SK-N-SH treated with all-trans-retinoic acid at 6 μM for 48 hours (cell line): ENCODE results near the gene F7.

Experiments used
- ARNTL ChIP-seq: fragments of 450-650 bp; formaldehyde crosslinking; IDR thresholded peaks from 2 replicates; pipeline ENCODE4 v1.5.0; 2020; ENCODE audit warnings: low read depth, mild to moderate bottlenecking, moderate library complexity, borderline replicate concordance
- CREB5 ChIP-seq: fragments of 250-450 bp; sonication (Bioruptor Pico); IDR thresholded peaks from 2 replicates; pipeline ENCODE4 v1.5.1; 2020; ENCODE audit warnings: low read depth, mild to moderate bottlenecking, moderate library complexity
- CSDC2 ChIP-seq: fragments of 250-450 bp; sonication (Bioruptor Pico); IDR thresholded peaks from 2 replicates; pipeline ENCODE4 v1.5.0; 2020; ENCODE audit warnings: mild to moderate bottlenecking, moderate library complexity
- CSRNP3 ChIP-seq: fragments of 250-450 bp; sonication (Bioruptor Pico); IDR thresholded peaks from 2 replicates; pipeline ENCODE4 v1.5.1; 2021; ENCODE audit warnings: mild to moderate bottlenecking, moderate library complexity
- PATZ1 ChIP-seq: fragments of 250-450 bp; sonication (Bioruptor Pico); IDR thresholded peaks from 2 replicates; pipeline ENCODE4 v1.8.0; 2020; ENCODE audit warnings: mild to moderate bottlenecking, moderate library complexity, borderline replicate concordance
- POU6F1 ChIP-seq: fragments of 250-450 bp; sonication (Bioruptor Pico); IDR thresholded peaks from 2 replicates; pipeline ENCODE4 v1.8.0; 2021; ENCODE audit warnings: low read depth, mild to moderate bottlenecking, moderate library complexity, borderline replicate concordance
- PPARA ChIP-seq: fragments of 250-450 bp; sonication (Bioruptor Pico); IDR thresholded peaks from 2 replicates; pipeline ENCODE4 v1.5.0; 2020; ENCODE audit warnings: mild to moderate bottlenecking, borderline replicate concordance
- RARB ChIP-seq: fragments of 250-450 bp; sonication (Bioruptor Pico); IDR thresholded peaks from 2 replicates; pipeline ENCODE4 v1.8.0; 2021; ENCODE audit warnings: mild to moderate bottlenecking, moderate library complexity
- SNAI2 ChIP-seq: fragments of 250-450 bp; sonication (Bioruptor Pico); IDR thresholded peaks from 2 replicates; pipeline ENCODE4 v1.5.0; 2020; ENCODE audit warnings: mild to moderate bottlenecking, moderate library complexity
- TCF4 ChIP-seq: fragments of 250-450 bp; sonication (Bioruptor Pico); IDR thresholded peaks from 2 replicates; pipeline ENCODE4 v1.8.0; 2021; ENCODE audit warnings: mild to moderate bottlenecking, moderate library complexity, borderline replicate concordance
- TOX ChIP-seq: fragments of 250-450 bp; sonication (Bioruptor Pico); IDR thresholded peaks from 2 replicates; pipeline ENCODE4 v1.8.0; 2021; ENCODE audit warnings: mild to moderate bottlenecking, moderate library complexity, borderline replicate concordance
- ZC3H10 ChIP-seq: fragments of 250-450 bp; sonication (Bioruptor Pico); IDR thresholded peaks from 2 replicates; pipeline ENCODE4 v1.5.1; 2021; ENCODE audit warnings: mild to moderate bottlenecking, moderate library complexity
- ZFP30 ChIP-seq: fragments of 450-650 bp; formaldehyde crosslinking; IDR thresholded peaks from 2 replicates; pipeline ENCODE4 v1.5.0; 2022; ENCODE audit warnings: mild to moderate bottlenecking, moderate library complexity
- ZNF565 ChIP-seq: fragments of 450-650 bp; formaldehyde crosslinking; conservative IDR thresholded peaks from 2 replicates; pipeline ENCODE4 v1.5.0; 2020; ENCODE audit warnings: low read depth, mild to moderate bottlenecking, moderate library complexity

- TF ChIP-seq ZC3H10 (CRISPR knock-in tag) (no peak), CSDC2 (CRISPR knock-in tag) (no peak), CSRNP3 (CRISPR knock-in tag) (no peak), PATZ1 (CRISPR knock-in tag) (no peak), TCF4 (CRISPR knock-in tag) (no peak), ARNTL (CRISPR knock-in tag) (no peak), ZNF565 (CRISPR knock-in tag) (no peak), TOX (CRISPR knock-in tag) (no peak), CREB5 (CRISPR knock-in tag) (no peak), POU6F1 (no peak), ZFP30 (CRISPR knock-in tag) (no peak), RARB (CRISPR knock-in tag) (no peak), SNAI2 (no peak), PPARA (CRISPR knock-in tag) (no peak)
Measured at GRCh38 chr13:113151745-113152690, 46.4 kb downstream of the F7 start.
